GM21723 (cell line): ENCODE measurements around the gene NAT14.
"Not testable (repeated sequence)": the region's sequence is repeated elsewhere in the genome, so short reads cannot be mapped to it uniquely, and the experiment has no call there.

Experiments
- ATAC-seq: cut with Tn5 transposase; IDR thresholded peaks from one replicate; pipeline ENCODE4 v1.9.1; 2021; ENCODE audit warnings: mild to moderate bottlenecking, moderate library complexity; ENCODE audit not compliant: unreplicated experiment

Gene NAT14

GRCh38 chr19:55485439-55486011, 537 bp downstream of the NAT14 start:
- ATAC-seq: no peak

GRCh38 chr19:55486043-55486970, 1.3 kb downstream of the NAT14 start:
- no peak for ATAC-seq

DNA sequence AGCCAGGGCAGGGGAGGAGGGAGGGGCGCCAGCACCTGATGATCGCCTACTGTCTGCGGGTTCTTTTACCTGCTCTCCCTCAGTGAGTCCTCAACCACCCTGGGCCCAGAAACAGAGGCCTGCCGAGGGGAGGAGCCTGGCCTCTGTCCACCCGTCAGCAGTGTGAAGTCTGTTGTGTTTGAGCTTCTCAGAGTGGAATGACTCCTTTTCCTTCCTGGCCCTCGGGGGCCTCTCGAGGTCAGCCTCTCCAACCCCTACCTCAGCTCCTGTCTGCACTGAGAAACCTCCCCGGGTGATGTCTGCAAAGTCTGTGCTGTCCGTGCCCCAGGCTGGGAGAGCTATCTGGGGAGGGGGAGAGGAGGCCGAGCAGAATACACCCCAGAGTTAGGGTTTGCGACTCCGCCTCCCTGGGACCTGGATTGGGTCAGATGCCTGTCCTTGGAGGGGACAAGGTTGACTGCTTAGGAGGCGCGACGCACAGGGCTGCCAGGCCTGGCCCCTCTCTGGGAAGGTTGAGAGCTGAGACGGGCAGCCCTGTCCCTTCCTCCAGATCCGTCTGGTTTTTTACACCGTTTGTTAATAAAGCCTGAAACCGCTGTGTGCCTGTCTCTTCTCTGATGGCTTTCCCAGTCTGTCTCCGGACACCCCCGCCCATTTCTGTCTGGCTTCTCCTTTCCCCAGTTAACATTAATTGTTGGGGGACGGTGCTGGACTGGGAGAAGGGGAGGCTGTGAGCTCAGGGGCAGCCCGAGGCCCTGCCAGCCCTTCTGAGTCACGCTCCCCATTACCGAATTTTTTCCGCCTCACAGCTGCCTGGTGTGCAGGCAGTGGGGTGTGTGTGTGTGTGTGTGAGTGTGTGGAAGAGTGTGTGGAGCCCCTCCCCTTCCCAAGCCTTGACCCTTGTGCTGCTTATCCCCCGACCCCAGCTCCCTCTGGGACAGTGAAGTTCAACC, 2.3 kb downstream of the NAT14 start:
- no peak for ATAC-seq

DNA sequence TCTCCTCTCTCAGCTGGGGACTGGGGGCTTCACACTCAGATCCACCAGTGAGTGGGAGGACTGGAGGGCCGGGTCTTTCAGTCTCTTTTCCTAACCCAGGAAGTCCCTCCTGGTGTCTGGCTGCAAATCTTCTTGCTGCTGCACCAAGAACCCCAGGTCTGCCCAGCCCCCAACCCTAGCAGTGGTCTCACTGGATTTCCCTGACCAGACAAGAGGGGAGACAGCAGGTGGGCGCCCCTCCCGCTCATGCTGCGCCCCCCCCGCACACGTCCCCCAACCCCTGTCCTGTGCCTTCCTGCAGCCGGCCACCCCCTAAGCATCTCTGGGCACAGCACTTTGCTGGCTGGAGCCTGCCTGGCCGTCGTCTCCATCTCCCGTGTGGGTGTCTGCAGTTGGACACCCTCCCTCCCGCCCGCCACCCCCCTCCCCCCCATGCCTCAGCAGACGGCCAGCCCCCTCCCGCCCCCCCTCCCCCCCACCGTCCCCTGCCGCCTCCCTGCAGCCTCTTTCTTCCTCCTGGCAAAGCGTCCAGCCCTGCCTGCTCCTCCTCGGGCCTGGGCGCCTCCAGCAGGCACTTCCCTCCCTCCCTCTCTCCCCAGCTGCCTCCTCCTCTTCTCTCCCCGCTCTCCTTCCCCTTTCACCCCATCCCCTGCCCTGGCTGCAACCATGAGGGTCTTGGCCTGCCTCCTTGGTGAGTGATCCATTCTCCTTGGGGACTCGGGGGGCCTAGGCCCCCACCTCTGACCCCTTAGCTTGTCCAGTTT, 3.1 kb downstream of the NAT14 start, which contains the start of gene SSC5D:
Gene SSC5D, plus strand, starts transcription at position 513 of the 764 bp plus-strand sequence. Its CDS starts 154 bp downstream, at position 667.
- ATAC-seq: no peak

- ATAC-seq: no peak
Measured at GRCh38 chr19:55488986-55489710, 4.2 kb downstream of the NAT14 start.

GRCh38 chr19:55489711-55490477, 4.9 kb downstream of the NAT14 start:
- no peak for ATAC-seq

- ATAC-seq: no peak
Measured at GRCh38 chr19:55490478-55491432, 5.8 kb downstream of the NAT14 start.

DNA sequence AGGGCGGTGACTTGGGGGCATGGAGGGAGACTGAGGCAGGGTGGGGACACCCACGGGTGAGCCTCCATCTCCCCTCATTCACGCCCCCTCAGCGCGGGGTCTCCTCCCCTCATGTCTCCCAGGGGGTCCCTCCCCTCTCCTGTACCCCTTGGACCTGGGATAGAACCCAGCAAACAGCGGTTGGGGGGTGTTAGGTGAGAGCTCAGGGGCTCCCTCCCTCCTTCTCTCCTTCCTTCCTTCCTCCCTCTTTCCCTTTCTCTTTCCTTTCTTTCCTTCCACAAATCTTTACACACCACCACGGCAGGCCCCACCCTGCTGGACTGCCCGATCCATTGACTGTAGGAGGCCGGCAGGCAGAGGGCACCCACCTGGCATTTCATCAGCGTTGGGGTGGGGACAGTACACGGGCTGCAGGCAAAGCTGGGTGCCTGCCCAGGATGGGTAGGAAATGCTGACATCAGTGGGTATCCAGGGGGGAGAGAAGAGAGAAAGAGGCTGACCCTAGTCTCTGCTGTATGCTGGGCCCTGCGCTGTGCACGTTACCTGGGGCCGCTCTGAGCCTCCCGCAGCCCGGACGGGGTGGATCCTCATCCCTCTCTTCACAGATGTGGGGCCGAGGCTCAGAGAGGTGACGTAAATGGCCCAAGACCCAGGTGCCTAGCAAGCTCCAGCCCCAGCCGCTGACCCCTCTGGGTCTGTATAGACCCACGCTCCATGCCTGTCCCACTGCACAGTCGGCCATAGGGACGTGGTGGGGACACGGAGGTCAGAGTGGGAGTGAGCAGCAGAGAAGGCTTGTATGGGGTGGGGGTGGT, 6.8 kb downstream of the NAT14 start:
- ATAC-seq: no peak

DNA sequence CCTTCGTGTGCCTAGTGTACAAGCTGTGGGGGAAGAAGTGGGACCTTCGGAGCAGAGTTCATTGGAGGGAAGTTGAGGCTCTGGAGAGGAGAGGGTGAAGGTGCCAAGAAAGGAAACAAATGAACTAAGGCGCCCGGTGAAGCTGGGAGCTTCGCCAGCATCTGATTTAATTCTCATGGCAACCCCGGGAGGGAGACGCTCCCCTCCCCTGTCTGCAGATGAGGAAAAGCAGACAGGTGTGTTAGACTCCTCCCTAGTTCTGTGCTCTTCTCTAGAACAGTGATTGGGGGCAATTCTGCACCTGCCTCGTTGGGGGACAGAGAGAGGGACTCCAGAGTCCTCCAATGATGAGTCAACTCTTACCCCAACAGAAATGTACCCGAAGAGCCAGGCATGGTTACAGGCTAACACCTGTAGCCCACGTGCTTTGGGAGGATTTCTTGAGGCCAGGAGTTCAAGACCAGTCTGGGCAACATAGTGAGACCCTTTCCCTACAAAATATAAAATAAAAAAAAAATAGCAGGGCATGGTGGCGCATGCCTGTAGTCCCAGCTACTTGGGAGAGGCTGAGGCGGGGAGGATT, 7.5 kb downstream of the NAT14 start:
- ATAC-seq: no peak

DNA sequence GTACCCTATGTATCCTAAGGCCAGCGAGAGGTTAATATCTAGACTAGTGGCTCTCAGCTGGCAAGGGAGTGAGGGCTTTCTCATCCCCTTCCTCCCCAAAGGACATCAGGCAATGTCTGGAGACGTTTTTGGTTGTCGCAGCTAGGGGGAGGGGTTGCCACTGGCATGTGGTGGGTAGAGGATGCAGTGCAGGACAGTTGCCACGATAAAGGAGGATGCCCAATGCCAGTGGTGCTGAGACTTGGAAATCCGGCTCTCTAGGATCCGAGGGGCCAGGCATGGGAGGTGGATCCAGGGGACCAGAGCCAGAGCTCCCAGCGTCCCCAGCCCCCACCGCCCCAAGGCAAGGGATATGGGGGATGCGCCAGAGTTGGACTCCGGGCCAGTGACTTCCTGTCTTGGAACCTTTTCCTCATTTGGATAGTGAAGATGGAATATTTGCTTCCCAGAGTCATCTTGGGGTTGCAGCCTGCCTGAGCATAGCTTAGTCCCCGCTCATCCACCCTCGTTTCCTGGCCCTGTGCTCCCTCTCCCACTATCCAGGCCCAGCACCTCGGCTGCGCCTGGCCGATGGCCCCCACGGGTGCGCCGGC, 8.2 kb downstream of the NAT14 start:
- no peak for ATAC-seq

GRCh38 chr19:55493645-55494171, 8.7 kb downstream of the NAT14 start:
- ATAC-seq: no peak

GRCh38 chr19:55494172-55494761, 9.3 kb downstream of the NAT14 start:
- no peak for ATAC-seq

- no peak for ATAC-seq
Measured at GRCh38 chr19:55495646-55496349, 10.8 kb downstream of the NAT14 start.

- ATAC-seq: not testable (repeated sequence)
Measured at GRCh38 chr19:55496820-55497219, 11.8 kb downstream of the NAT14 start.

DNA sequence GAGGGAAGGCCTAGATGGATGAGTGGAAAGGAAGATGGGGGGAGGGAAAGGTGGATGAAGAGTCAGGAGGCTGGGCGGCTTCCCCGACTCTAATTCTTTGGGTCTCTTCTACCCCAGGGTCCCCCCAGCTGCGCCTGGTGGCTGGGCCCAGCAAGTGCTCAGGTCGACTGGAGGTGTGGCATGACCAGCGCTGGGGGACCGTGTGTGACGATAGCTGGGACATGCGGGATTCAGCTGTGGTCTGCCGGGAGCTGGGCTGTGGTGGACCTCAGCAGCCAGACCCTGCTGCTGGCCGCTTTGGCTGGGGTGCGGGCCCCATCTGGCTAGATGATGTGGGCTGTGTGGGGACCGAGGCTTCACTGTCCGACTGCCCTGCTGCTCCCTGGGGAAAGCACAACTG, 12.8 kb downstream of the NAT14 start:
- ATAC-seq: no peak
